SK-N-SH (cell line): ENCODE measurements around the gene S100A13. TPM values are rescaled to one million over a fixed set of nuclear protein-coding genes. Genes with fewer than 3 reads are reported as not detected.

Source experiments
- CTCF ChIA-PET: fragments of 300-600, 350-600 bp; formaldehyde crosslinking; extraction: SDS; loops from one replicate; lab custom pipeline; 2021; lab: Yijun Ruan, JAX
- POLR2A ChIA-PET: fragments of 350-600 bp; sonication (Branson Sonifier 250); formaldehyde crosslinking; extraction: SDS; loops from one replicate; lab custom pipeline; 2020; ENCODE audit warnings: antibody characterized with exemption, inconsistent platforms; lab: Yijun Ruan, JAX
- DNase-seq: peaks from one replicate; pipeline ENCODE4 v3.0.0; 2012
- H2AFZ ChIP-seq: fragments of 200-600 bp; sonication (generic); 2 replicates; pipeline ENCODE4 v1.8.1; 2016; ENCODE audit warnings: antibody characterized with exemption, mild to moderate bottlenecking, low read depth
- H3F3A ChIP-seq: fragments of 200-600 bp; sonication (generic); replicated peaks from 2 replicates; pipeline ENCODE3; 2016; ENCODE audit warnings: antibody characterized with exemption, mild to moderate bottlenecking; ENCODE audit not compliant: insufficient read depth
- H3K27ac ChIP-seq, 2 experiments: fragments of 200-500 bp in 1 of 2; fragments of 200-600 bp in 1 of 2; sonication (Bioruptor generic) in 1 of 2; sonication (generic), shearing (Covaris generic) in 1 of 2; 2 replicates each; pipeline versions ENCODE4 v1.5.1 to v1.6.1; 2014 to 2016; ENCODE audit warnings: low read depth in 2 of 2, inconsistent platforms in 1 of 2, low read length in 1 of 2, mild to moderate bottlenecking in 1 of 2, mixed read lengths in 1 of 2
- H3K27me3 ChIP-seq: fragments of 200-600 bp; sonication (generic), shearing (Covaris generic); 2 replicates; pipeline ENCODE4 v1.6.1; 2016; ENCODE audit warnings: mixed run types; ENCODE audit not compliant: insufficient read depth
- H3K36me3 ChIP-seq, 2 experiments: fragments of 200-500 bp in 1 of 2; fragments of 200-600 bp in 1 of 2; sonication (Bioruptor generic) in 1 of 2; sonication (generic) in 1 of 2; replicated peaks in 1 of 2; 2 replicates each; pipeline versions ENCODE3 to v1.5.1; 2014 to 2016; ENCODE audit warnings: low read length in 1 of 2, mild to moderate bottlenecking in 1 of 2; ENCODE audit not compliant: insufficient read depth in 2 of 2, control insufficient read depth in 1 of 2
- H3K4me1 ChIP-seq, 2 experiments: fragments of 200-500 bp in 1 of 2; fragments of 200-600 bp in 1 of 2; sonication (Bioruptor generic) in 1 of 2; sonication (generic), shearing (Covaris generic) in 1 of 2; 2 replicates each; pipeline versions ENCODE4 v1.5.1 to v1.6.1; 2014 to 2016; ENCODE audit warnings: low read depth in 1 of 2, low read length in 1 of 2, mixed run types in 1 of 2; ENCODE audit not compliant: insufficient read depth in 2 of 2, control insufficient read depth in 1 of 2
- H3K4me2 ChIP-seq: fragments of 200-600 bp; sonication (generic), shearing (Covaris generic); 2 replicates; pipeline ENCODE4 v1.6.1; 2017; ENCODE audit warnings: mixed run types
- H3K4me3 ChIP-seq, 2 experiments: fragments of 200-500 bp in 1 of 2; fragments of 200-600 bp in 1 of 2; sonication (Bioruptor generic) in 1 of 2; sonication (generic), shearing (Covaris generic) in 1 of 2; 2 replicates each; pipeline versions ENCODE4 v1.5.1 to v1.8.1; 2014 to 2016; ENCODE audit warnings: low read depth in 2 of 2, inconsistent platforms in 1 of 2, low read length in 1 of 2, mild to moderate bottlenecking in 1 of 2, mixed read lengths in 1 of 2, moderate library complexity in 1 of 2
- H3K79me2 ChIP-seq: fragments of 200-600 bp; sonication (generic); 2 replicates; pipeline ENCODE4 v1.8.1; 2017; ENCODE audit warnings: mild to moderate bottlenecking; ENCODE audit not compliant: insufficient read depth
- H3K9ac ChIP-seq: fragments of 200-600 bp; sonication (generic); 2 replicates; pipeline ENCODE4 v1.6.1; 2017; ENCODE audit warnings: mixed run types
- H3K9me2 ChIP-seq: fragments of 200-600 bp; sonication (generic); 2 replicates; pipeline ENCODE4 v1.6.1; 2017; ENCODE audit warnings: mixed run types
- H3K9me3 ChIP-seq: fragments of 200-600 bp; sonication (generic); 2 replicates; pipeline ENCODE4 v1.6.1; 2017; ENCODE audit warnings: mixed run types, mild to moderate bottlenecking, moderate library complexity
- H4K20me1 ChIP-seq: fragments of 200-600 bp; sonication (generic); 2 replicates; pipeline ENCODE4 v1.6.1; 2017; ENCODE audit warnings: mild to moderate bottlenecking, mixed run types; ENCODE audit not compliant: insufficient read depth
- ELF1 ChIP-seq: IDR thresholded peaks from 2 replicates; pipeline ENCODE4 v1.4.0; 2012
- EP300 ChIP-seq, 2 experiments: IDR thresholded peaks; 2 replicates each; pipeline versions ENCODE4 v1.4.0 to v1.6.1; 2012; ENCODE audit warnings: borderline replicate concordance in 1 of 2, low read depth in 1 of 2, low read length in 1 of 2
- FOSL2 ChIP-seq: IDR thresholded peaks from 2 replicates; pipeline ENCODE4 v1.4.0; 2012; ENCODE audit warnings: low read depth, mild to moderate bottlenecking, moderate library complexity, borderline replicate concordance
- FOXJ3 ChIP-seq: sonication (generic); formaldehyde crosslinking; IDR thresholded peaks from 2 replicates; pipeline ENCODE4 v1.5.1; 2020; ENCODE audit warnings: mild to moderate bottlenecking, missing genetic modification reagents
- GABPA ChIP-seq: IDR thresholded peaks from 2 replicates; pipeline ENCODE4 v1.4.0; 2012; ENCODE audit warnings: low read depth, mild to moderate bottlenecking
- GATA2 ChIP-seq: sonication (generic); formaldehyde crosslinking; IDR thresholded peaks from 2 replicates; pipeline ENCODE4 v1.5.0; 2020; ENCODE audit warnings: mild to moderate bottlenecking, missing genetic modification reagents
- JUND ChIP-seq: IDR thresholded peaks from 2 replicates; pipeline ENCODE4 v1.4.0; 2012
- MXI1 ChIP-seq: IDR thresholded peaks from 2 replicates; pipeline ENCODE4 v1.6.1; 2012; ENCODE audit warnings: mild to moderate bottlenecking, low read depth, low read length, improper control_type of control experiment
- POLR2AphosphoS5 ChIP-seq: IDR thresholded peaks from 2 replicates; pipeline ENCODE4 v1.6.1; 2012; ENCODE audit warnings: low read depth, low read length
- RAD21 ChIP-seq: IDR thresholded peaks from 2 replicates; pipeline ENCODE4 v1.6.1; 2012; ENCODE audit warnings: mild to moderate bottlenecking, low read length
- RCOR1 ChIP-seq: fragments of 150-350 bp; IDR thresholded peaks from 2 replicates; pipeline ENCODE4 v1.6.1; 2017; ENCODE audit warnings: antibody characterized with exemption, low read length
- RXRA ChIP-seq: IDR thresholded peaks from 2 replicates; pipeline ENCODE4 v1.4.0; 2012; ENCODE audit warnings: low read depth, mild to moderate bottlenecking, borderline replicate concordance
- TCF12 ChIP-seq: IDR thresholded peaks from 2 replicates; pipeline ENCODE4 v1.4.0; 2012
- WGBS: methylation state at CpG from one replicate; pipeline ENCODE4 v1.1.6; 2017; ENCODE audit warnings: low lambda C conversion rate; 5-methylcytosine and 5-hydroxymethylcytosine counted together
- polyA plus RNA-seq, 3 experiments: library from polyadenylated mRNA; depleted of rRNA; stranded (reverse); fragments of >200 nt; gene quantifications; 2 replicates each; pipeline ENCODE4 v1.2.3, GENCODE V29; 2012
- TF ChIP-seq, protein P1 (sequence below): fragments of 150-350 bp; IDR thresholded peaks from 2 replicates; pipeline ENCODE4 v1.6.1; 2016; ENCODE audit warnings: mild to moderate bottlenecking, low read depth, low read length
- TF ChIP-seq, protein P2 (sequence below): IDR thresholded peaks from 2 replicates; pipeline ENCODE4; 2012
- TF ChIP-seq, protein P3 (sequence below): IDR thresholded peaks from 2 replicates; pipeline ENCODE4 v1.4.0; 2012; ENCODE audit warnings: low read depth

The S100A13 gene
- polyA plus RNA-seq, 1 of the 3 experiments (the other 2 are of a cell fraction), result 12.3 TPM

DNA sequence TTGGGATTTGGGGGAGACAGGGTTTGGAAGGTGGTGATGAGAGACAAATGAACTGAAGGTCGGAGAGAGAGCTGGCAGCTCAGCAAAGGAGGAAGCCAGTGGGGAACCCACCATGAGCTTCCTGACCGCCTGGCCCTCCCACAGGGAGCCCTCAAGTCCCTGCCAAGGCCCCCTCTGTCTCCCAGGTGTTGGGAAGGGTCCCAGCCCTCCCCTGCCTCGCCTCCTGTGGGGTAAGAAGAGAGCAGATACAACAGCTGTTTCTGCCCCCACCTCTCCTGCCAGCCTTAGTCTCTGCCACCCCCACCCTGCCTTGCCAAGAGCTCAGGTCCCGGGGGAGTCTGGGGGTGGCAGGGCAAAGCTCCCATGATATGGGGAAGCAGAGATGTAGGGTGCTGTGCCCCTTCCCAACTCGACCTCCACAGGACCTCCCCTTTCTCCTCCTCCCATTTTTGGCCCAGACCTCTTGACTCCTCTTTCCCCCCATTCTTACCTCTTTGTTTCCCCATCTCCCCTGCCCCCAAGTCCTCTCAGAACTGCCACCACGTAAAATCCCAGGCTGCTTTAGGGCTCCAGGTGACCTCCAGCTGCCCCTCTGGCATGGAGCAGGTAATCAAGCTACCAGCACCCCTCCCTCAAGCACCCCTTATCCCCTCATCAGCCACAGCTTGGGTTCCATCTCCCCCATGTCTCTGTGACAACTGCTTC, 1.5 kb upstream of the S100A13 start:
- Histone ChIP-seq H4K20me1 (no peaks in the 10 kb centered on the region), H3K36me3 (no peaks in the 10 kb centered on the region), H3K4me3 (no peak overlapping the region), H3K9me3 (no peaks in the 10 kb centered on the region), H3K4me1 (peaks cover 10 to 11% of the 10 kb centered on the region in 2 experiments; a peak in 2 of 4 replicates), H3K4me2 (no peak overlapping the region), H3K9ac (no peak overlapping the region), H3K27ac (no peak overlapping the region), H2AFZ (no peak overlapping the region), H3F3A (peaks cover 12% of the 10 kb centered on the region)
- DNase-seq, result no peak
- CTCF ChIA-PET, result interaction anchor here (0.6 to 8.3 kb wide), 3 partner anchors 13 to 118 kb away, joined by 3 to 62 read pairs (median 13); partner anchors contain the start of genes S100A14 and S100A16
- POLR2A ChIA-PET, result no interaction called here
- 82% methylated on average over 6 of the region's 6 CpGs for WGBS
- TF ChIP-seq TCF12, result no peak
- no peak for TF ChIP-seq RCOR1
- no peak for TF ChIP-seq GABPA
- TF ChIP-seq, all 33 proteins: peak for 0
- Histone ChIP-seq H3K79me2 (peaks cover 4% of the 10 kb centered on the region; the same call in 1 of the 2 replicates), H3K27me3 (no peaks in the 10 kb centered on the region), H3K9me2 (no peaks in the 10 kb centered on the region)

DNA sequence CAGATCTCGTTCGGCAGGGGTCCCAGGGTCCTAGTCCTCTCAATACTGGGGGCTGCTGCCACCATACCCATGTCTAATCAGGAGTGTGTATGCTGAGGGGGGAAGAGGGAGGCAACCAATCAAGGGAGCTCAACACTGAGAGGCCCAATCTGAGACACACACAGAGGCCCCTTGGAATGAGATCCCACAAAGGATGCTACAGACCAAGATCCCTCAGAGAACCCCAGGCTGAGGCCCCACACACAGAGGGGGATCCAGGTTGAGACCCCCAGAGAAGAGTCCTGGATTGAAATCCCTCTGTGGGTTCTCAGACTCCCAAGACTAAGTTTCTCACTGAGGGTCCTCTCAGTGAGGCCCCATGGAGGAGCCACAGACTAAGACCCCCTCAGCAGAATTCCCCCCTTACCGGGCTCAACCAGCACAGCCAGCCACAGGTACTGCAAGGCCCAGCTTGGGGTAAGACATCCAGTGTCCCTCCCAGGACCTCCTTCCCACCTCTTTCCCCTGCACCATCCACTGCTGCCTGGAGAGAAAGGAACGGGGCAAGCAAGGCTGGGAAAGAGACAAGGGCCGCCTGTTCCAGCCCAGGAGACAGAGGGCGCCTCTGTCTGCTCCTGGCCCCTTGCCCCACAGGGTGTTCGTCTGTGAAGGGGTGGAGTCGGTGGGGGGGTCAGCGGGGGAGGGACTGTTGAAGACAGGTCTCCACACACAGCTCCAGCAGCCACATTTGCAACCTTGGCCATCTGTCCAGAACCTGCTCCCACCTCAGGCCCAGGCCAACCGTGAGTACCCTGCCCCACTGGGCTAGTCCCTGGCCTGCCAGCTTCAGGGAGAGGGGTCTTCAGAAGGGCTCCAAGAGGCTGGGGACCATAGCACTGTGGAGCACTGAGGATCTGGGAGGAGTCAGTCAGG, 666 bp upstream of the S100A13 start, which contains the start of gene S100A1:
Gene S100A1, plus strand, starts transcription at position 720 of the 912 bp plus-strand sequence. CDS start 2,088 bp downstream, outside the sequence.
- POLR2A ChIA-PET, result interaction anchor here (0.8 kb wide), 1 partner anchor 131 kb away, joined by 3 read pairs; no protein-coding TSS in a partner anchor

More for the DNA sequence above, 666 bp upstream of the S100A13 start, which contains the start of gene S100A1:
- TF ChIP-seq FOXJ3 (CRISPR knock-in tag) (no peak), FOSL2 (no peak), RXRA (no peak), TCF12 (no peak), EP300 (IDR thresholded peaks at IDR 0.05; ENCODE audit: borderline replicate concordance in 1 of 2, low read depth in 1 of 2, low read length in 1 of 2) (no peak), POLR2AphosphoS5 (no peak), RAD21 (no peak), RCOR1 (no peak), GATA2 (CRISPR knock-in tag) (no peak), ELF1 (no peak), MXI1 (no peak), JUND (no peak)
- TF ChIP-seq, protein P1, sequence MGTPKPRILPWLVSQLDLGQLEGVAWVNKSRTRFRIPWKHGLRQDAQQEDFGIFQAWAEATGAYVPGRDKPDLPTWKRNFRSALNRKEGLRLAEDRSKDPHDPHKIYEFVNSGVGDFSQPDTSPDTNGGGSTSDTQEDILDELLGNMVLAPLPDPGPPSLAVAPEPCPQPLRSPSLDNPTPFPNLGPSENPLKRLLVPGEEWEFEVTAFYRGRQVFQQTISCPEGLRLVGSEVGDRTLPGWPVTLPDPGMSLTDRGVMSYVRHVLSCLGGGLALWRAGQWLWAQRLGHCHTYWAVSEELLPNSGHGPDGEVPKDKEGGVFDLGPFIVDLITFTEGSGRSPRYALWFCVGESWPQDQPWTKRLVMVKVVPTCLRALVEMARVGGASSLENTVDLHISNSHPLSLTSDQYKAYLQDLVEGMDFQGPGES, result no peak
- TF ChIP-seq, protein P2, sequence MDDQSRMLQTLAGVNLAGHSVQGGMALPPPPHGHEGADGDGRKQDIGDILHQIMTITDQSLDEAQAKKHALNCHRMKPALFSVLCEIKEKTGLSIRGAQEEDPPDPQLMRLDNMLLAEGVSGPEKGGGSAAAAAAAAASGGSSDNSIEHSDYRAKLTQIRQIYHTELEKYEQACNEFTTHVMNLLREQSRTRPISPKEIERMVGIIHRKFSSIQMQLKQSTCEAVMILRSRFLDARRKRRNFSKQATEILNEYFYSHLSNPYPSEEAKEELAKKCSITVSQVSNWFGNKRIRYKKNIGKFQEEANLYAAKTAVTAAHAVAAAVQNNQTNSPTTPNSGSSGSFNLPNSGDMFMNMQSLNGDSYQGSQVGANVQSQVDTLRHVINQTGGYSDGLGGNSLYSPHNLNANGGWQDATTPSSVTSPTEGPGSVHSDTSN, result no peak
- TF ChIP-seq, protein P3, sequence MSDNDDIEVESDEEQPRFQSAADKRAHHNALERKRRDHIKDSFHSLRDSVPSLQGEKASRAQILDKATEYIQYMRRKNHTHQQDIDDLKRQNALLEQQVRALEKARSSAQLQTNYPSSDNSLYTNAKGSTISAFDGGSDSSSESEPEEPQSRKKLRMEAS, result no peak
- TF ChIP-seq, all 33 proteins: peak for 0
- Histone ChIP-seq H4K20me1 (no peaks in the 10 kb centered on the region), H2AFZ (no peak within 1 kb of the TSS), H3K9me2 (no peaks in the 10 kb centered on the region), H3K27me3 (no peaks in the 10 kb centered on the region), H3K36me3 (no peaks in the 10 kb centered on the region), H3F3A (peaks cover 12% of the 10 kb centered on the region), H3K27ac (no peak within 1 kb of the TSS), H3K4me2 (no peak within 1 kb of the TSS), H3K4me3 (peak within 1 kb of the TSS in 1 of 2 experiments; percentile 43; a peak in 1 of 4 replicates), H3K4me1 (peaks cover 10 to 11% of the 10 kb centered on the region in 2 experiments; a peak in 2 of 4 replicates), H3K79me2 (no peaks in the 10 kb centered on the region), H3K9me3 (no peaks in the 10 kb centered on the region), H3K9ac (no peak within 1 kb of the TSS)
- no peak for DNase-seq
- CTCF ChIA-PET, result interaction anchor here (0.6 to 8.3 kb wide), 3 partner anchors 12 to 117 kb away, joined by 3 to 62 read pairs (median 13); partner anchors contain the start of genes S100A14 and S100A16
- 87% methylated on average over 5 of the region's 10 CpGs for WGBS
